Activated CD8-positive, alpha-beta memory T cell treated with anti-CD3 and anti-CD28 coated beads for 24 hours (primary cell): ENCODE data around the gene PIAS4.

Experiments
- DNase-seq: peaks from one replicate; pipeline ENCODE4 v3.0.0-alpha.2; 2020

PIAS4 gene

DNA sequence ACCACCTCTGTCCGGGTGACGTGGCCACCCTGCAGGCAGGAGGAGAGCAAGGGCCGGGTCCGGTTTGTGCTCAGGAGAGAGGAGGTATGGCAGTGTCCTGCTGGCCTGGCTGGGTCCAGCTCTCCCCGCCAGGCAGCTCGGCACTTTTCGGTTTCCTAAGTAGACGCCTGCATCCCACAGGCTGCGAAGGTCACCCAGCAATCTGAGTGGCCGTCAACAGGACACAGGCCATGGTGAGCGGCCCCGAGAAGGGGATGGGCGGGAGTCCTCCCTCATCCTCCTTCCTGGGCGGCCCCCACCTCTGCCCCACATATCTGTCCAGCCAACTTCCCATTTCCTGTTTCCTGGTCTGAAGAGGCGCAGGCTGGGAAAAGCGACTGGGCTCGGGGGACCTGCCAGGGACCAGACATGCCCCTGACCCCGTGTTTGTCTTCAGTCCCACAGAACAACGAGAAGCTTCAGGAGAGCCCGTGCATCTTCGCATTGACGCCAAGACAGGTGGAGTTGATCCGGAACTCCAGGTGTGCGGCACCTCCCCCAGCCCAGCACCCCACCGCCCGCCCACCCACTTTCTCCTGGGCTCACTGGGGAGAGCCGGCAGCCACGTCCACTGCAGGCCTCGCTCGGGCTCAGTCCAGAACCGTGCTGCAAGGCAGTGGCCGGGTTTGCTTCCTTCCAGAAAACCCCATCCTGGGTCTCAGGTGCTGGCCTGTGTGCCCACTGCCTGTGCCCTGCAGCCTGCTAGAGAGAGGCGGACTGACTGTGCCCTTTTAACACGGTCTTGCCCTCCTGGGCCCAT lies 16.3 kb downstream of the PIAS4 start:
- DNase-seq, result no peak

DNA sequence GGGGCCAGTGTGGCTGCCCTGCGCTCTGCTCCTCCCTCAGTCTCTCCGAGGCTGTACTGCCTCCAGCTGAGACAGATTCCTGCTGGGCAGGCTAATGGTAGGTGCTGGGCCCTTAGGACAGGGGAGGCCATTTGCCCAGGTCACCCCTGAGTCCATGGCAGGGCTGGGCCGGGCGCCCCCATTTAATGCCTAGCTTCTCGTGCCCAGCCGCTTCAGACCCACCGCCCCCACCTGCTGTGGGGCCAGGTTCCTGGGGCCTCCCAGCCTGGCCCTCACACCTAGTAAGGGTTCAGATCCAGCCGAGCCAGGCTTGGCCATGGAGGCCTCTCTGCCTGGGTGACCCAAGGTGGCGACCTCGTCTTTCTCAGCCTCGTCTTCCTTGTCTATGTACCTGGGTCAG lies 17.8 kb downstream of the PIAS4 start:
- DNase-seq, result no peak

DNA sequence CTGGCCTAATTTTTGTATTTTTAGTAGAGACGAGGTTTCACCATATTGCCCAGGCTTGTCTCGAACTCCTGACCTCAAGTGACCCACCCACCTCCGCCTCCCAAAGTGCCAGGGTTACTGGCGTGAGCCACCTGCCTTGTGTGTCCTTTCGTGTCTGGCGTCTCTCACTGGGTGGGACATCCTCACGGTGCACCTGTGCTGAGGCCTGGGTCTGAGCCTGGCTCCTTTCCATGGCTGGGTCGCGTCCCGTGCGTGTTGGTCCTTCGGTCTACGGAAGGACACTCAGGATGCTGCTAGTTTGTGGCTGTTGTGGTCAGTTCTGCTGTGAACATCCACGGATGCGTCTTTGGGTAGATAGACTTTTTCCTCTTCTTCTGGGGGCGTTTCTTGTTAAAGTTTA lies 19.6 kb downstream of the PIAS4 start:
- DNase-seq, result no peak

DNA sequence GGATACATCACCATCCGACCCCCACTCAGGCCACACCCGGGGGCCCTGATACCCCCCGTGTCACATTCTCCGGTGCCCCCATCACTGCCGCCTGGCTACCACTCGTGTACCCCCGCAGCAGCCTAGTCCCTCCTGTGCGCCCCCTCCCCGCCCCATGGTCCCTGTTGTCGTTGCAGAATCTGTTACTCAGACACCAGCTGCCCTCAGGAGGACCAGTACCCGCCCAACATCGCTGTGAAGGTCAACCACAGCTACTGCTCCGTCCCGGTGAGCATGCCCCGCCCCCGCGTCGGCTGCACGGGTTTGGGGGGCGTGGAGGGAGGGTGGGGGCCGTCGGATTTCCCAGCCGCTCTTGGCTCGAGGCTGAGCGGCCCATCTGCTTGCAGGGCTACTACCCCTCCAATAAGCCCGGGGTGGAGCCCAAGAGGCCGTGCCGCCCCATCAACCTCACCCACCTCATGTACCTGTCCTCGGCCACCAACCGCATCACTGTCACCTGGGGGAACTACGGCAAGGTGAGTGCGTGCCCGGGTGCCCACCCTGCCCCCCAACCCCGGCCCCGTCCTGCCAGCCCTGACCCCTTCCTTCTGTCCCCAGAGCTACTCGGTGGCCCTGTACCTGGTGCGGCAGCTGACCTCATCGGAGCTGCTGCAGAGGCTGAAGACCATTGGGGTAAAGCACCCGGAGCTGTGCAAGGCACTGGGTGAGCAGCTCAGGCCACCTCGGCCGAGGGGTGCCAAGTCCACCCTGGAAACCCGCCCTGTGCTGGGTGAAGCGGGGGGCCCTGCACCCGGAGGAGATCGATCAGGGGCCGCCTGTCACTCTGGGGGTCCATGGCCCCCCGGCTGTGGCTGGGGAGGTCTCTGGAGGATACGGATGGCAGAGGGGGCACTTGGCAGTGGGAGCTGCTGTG lies 21.1 kb downstream of the PIAS4 start:
- DNase-seq, result no peak

DNA sequence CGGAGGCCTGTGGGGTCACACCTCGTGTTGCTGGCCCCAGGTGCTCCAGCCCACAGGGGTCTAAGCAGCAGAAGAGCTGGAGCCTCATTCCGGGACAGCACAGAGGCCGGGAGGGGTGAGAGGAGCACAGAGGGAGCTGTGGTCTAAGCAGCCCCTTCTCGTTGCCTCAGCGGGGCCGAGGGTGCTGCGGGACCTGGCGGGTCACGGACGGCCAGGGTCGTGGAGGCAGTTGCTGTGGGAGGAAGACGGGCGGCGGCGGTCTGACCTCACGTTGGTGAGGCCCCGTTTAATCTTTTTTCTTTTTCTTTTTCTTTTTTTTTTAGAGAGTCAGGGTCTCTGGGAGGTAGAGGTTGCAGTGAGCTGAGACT lies 21.7 kb downstream of the PIAS4 start:
- no peak for DNase-seq

DNA sequence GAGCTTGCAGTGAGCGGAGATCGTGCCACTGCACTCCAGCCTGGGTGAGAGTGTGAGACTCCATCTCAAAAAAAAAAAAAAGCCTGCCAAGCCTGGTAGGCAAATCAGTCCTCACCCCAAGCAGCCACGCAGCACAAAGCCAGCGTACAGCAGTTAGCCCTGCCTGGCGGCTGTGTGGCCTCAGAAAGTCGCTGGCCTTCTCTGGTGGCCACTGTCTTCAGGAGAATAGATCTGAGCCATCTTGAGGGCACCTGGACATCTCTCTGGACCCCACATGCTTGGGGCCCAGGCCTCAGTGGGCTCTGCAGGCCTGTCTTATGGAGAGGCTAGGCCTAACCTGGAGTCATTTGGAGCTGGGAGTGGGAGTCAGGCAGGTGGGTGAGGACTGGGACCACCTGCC lies 23.0 kb downstream of the PIAS4 start:
- DNase-seq, result no peak

DNA sequence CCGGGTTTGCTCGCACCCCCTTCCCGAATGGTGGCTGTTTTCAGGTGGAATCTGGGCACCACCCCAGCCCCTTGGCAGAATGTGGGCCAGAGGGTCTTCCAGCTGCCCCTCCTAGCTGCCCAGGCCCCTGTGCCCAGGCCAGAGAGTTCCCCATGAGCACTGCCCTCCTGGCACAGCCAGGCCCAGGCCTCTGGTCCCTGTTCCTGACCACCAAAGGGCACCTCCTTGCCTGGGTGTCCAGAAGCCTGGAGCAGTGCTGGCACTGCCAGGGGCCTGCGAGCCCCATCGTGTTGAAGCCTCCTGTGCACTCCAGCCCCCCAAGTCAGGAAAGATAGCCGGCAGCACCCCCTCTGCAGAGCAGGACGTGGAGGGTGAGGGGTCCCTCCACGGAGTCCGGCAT lies 23.4 kb downstream of the PIAS4 start:
- DNase-seq, result no peak

DNA sequence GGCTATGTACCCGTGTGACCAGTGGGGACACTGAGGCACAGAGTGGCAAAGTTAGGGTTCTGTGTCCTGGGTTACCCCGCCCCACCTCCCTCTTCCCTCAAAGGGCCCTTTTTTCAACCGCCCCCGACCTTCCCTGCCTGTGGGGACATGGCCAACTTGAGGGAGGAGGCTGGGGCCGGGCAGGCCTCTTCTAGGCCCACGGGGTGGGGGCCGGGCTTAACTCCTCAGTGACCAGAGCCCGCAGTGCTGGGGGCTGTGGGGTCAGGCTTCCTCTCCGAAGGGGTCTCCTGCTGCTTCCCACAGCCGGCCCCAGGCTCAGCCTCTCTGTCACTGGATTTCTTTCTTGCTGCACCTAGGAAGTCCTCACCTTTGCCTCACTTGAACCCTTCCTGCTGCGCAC lies 23.9 kb downstream of the PIAS4 start:
- DNase-seq, result no peak

DNA sequence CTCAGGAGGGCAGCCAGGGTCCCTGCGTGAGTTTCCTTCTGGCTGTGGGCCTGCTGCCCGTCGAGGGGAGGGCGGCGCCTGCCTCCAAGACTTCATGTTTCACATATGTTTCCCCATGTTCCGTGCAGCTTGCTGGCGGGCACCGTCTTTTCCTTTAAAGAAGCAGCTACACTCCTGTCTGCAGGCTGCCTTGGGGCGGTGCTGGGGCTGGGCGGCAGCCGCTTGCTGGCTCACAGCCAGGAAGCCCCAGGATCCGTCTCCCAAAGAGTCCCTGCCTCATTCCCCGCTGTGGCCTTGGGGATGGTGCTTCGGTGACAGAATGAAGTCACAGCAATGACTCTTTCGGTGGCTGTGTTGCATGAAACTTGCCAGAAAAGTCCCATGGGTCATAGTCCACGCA lies 24.9 kb downstream of the PIAS4 start:
- no peak for DNase-seq

DNA sequence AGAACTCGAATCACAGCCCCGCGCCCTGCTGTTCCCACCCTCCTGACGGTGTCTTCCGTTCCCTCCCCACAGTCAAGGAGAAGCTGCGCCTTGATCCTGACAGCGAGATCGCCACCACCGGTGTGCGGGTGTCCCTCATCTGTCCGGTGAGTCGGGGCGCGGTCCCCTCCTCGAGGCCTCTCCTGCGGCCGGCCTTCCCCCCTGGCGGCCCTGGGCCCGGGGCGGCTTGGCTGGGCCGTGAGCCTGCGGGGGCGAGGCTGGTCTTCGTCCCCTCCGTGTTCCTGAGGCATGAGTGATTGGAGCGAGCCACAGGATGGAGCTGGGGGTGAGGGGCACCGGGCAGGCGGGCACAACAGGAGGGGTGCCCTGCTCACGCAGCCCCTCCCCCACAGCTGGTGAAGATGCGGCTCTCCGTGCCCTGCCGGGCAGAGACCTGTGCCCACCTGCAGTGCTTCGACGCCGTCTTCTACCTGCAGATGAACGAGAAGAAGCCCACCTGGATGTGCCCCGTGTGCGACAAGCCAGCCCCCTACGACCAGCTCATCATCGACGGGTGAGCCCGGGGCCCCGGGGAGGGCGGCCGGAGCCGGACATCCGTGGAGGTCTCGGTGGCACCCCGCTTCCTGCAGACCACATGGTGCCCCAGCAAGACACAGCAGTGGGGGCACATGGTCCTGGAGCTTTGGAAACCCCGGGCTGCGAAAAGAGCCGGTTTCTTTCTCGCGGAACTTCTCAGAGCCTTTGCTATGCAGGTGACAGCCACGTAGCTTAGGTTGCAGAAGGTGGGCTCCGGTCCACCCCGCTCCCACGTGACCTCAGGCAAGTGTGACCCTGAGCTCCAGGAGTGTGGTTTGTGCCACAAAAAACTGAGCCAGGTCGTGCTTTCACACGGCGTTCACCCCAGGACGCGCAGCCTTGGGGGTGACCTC lies 25.8 kb downstream of the PIAS4 start:
- DNase-seq, result no peak

DNA sequence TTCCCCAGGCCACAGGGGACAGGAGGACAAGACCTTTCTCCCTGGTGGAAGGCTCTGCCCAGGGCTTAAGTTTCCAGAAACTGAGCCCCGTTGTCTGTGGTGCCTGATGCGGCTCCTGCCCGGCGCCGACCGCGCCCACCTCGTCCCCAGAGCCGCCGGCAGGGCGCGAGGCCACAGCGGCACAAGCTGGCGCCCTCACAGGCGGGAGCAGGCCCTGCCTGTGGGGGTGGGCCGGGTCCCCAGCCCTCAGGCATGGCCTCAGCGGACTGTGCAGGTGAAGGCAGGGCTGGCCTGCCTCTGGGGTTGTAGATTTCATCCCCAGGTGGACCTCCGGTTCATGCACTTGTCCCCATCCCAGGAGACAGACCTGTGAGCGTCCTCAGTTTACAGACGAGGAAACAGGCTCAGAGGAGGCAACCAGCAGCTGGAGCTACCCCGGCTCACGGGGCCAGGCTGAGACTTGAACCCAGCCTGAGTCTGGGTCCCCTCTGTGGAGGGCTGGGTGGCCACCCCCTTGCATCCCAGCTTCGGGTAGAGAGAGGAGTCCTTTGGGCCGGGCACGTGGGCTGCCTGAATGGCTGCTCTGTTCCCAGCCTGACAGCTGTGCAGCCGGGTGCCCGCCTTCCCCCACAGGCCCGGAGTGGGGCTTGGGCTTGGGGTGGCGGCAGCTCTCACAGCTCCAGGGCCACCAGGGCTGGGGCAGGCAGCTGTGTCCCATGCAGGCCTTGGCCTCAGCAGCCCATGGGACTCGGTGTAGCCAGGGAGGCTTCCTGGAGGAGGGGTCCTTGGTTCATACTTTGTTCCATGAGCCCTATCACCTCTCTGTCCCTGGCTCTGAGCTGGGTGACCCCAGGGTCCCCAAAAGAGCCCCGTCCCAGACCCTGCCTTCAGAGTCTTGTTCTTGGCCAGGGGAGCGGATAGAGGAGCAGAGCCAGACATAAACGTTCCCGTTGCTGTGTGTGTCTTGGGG lies 26.8 kb downstream of the PIAS4 start:
- no peak for DNase-seq

DNA sequence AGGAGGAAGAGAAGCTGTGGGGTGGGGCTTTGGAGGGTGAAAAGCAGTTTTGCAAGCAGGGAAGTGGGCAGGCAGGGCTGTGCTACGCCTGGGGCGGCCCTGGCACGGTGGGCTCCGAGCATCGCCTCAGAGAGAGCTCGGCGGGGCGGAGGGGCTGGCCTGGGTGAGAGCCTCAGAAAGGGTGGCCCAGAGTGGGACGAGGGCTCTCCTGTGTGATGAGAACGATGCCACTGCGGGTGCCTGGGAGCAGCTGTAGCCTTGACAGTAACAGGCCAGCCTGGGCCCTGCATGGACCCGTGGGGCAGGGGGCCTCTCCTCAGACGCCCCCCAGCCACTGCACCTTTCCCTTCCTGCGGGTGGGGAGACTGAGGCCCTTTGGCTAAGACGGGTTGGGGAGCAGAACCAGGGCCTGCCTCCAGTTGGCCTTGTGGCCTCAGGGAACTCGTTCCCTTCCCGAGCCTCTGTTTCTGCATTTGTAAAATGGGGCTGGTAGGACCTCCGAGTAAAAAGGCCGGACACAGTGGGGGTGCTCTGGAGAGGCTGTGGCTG lies 27.6 kb downstream of the PIAS4 start:
- DNase-seq, result no peak

DNA sequence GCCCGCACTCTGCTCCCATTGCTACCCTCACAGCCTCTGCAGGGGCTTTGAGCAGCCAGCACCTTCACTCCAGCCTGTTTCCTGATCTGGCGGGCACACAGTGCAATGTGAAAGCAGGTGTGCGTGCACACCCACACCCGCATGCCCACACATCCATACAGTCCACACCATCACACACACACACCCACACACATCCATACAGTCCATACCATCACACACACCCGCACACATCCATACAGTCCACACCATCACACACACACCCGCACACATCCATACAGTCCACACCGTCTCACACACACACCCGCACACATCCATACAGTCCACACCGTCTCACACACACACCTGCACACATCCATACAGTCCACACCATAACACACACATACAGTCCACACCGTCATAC lies 28.0 kb downstream of the PIAS4 start:
- no peak for DNase-seq

DNA sequence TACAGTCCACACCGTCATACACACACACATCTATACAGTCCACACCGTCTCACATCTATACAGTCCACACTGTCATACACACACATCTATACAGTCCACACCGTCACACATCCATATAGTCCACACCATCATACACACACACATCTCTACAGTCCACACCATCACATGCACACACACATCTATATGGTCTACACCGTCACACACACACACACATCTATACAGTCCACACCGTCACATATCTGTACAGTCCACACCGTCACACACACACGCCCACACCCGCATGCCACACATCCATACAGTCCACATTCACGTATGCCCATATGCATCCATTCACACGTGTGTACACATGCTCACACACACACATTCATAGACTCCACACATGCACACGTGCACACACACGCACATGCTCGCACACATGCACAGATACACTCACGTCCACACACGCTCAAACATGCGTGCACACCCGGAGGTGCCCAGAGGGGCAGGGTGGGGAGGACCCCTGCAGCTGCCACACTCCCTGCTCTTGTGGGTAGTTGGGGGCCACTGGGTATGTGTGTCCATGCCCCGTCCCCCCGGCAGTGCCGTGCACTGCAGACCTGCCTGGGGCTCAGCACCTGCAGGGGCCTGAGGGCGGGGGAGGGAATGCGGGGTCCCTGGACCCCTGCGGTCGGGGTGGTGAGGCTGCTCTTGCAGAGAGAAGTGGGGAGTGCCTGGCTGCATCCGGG lies 29.2 kb downstream of the PIAS4 start:
- DNase-seq, result no peak

DNA sequence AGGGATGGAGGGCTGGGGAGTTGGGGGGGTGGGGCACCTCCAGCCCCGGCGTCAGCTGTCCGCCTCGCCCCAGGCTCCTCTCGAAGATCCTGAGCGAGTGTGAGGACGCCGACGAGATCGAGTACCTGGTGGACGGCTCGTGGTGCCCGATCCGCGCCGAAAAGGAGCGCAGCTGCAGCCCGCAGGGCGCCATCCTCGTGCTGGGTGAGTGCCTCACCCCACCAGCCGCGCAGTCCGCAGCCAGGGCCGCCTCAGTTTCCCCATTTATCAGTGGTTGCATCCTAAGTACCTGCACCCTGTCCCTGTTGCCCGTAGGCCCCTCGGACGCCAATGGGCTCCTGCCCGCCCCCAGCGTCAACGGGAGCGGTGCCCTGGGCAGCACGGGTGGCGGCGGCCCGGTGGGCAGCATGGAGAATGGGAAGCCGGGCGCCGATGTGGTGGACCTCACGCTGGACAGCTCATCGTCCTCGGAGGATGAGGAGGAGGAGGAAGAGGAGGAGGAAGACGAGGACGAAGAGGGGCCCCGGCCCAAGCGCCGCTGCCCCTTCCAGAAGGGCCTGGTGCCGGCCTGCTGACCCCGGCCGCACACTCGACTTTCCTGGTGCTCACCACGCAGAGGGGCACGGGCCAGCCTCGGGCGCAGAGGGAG lies 29.9 kb downstream of the PIAS4 start:
- no peak for DNase-seq

DNA sequence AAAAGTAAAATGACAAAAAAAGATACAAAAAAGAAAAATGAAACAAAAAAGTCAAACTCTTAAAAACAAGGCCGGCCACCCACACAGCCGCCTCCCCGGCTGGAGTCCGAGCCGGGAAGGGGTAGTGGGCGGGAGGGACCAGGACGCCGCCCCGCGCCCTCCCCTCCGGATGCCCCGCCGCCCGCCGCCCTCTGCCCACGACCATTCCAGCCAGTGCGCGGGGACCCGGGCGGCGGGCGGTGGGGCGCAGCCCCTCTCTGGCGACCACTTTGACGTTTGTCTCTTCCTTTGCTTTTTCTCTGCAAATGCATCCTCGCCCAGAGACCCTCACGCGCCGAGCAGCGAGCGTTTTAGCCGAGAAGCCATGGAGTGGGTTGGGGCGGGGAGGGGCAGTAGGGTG lies 30.5 kb downstream of the PIAS4 start:
- DNase-seq, result no peak

DNA sequence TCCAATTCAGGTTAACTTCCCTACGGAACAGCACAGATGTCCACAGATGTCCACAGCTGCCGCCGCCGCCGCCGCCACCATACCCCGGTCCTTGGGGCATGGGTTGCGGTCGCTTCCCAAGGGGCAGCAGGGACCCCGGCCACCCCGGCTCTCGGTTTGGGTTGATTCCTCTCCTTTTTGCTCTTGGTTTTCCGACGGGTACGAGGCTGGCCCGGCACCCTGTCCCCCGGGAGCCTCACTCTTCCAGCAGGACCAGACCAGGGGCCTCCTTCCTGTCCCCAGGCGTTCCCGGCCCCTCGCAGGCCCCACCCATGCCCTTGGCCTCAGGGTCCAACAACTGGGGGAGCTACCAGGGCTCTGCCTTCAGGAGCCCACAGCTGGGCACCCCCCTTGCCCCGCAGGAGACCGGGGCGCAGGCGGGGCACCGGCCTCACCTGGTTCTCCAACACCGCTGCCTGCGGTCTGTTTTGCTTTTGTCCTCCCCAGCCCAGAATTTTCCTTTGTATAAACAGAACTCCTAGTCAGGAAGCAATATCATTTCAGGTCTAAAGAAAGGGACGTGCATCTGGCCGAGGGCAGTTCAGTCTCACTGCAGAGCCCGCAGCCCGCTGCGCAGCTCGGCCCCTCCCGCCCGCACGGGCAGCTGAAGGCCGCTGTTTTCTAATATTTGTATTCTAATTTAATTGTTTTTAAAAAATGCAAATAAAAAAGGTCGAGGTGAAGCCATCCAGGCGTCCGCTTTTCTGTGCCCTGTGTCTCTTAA lies 31.3 kb downstream of the PIAS4 start:
- DNase-seq, result no peak

DNA sequence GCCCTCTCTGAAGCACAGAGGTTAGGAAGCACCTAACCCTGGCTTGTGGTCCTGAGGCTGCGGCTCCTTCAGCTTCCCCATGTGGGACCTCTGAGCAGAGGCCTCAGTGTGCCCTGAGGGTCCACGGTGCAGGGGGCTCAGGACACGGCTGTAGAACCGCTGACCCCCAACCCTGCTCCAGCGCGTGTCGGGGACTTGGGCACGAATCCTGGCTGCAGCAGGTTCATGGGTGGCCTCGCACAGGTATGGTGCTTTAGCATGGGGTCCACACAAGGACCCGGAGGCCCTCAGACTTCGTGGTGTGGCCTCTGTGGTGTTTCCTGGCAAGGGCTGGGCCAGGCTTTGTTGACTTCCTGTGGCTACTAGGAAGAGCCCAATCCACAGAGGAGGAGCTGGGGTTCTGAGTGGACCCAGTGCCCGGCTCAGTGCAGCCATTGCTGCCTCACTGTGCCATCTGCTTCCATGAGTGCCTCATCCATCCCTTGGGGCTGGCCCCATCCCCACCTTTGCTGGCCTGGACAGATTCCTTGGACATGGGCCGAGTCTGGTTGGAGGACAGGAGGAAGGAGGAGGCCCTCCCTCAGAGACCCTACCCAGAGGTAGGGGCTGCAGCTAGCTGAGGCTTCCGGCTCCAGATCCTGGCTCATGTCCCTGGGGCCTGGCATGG lies 34.7 kb downstream of the PIAS4 start:
- no peak for DNase-seq

DNA sequence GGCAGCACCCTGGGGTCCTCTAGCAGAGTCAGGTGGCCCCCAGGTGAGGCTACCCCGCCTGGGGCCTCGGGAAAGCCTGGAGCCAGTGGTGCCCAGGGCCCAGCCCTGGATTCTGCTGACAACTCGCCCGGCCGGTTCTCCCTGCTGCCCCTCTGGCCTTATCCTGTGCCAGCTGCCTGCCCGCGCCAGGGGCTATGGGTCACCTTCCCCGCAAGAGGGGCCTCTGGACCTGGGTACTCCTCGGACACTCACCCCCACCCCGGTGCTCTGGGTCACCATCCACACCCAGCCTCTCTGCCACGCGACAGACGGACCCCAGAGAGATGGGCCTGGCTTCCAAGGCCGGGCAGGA lies 35.2 kb downstream of the PIAS4 start:
- DNase-seq, result no peak
